Mesenchymal stem cell (in vitro differentiated cells and primary cell): ENCODE data around the gene GRIN2D.

ENCODE experiments used
- DNase-seq: peaks from one replicate; pipeline ENCODE4 v3.0.0-alpha.2; 2013
- H2AFZ ChIP-seq: one replicate; pipeline ENCODE4 v1.6.1; 2013; ENCODE audit warnings: low read depth, mild to moderate bottlenecking, control low read depth, inconsistent platforms, low read length, moderate library complexity
- H2AK5ac ChIP-seq: 2 replicates; pipeline ENCODE4 v1.6.1; 2013; ENCODE audit warnings: low read length, moderate library complexity, mild to moderate bottlenecking, inconsistent platforms; ENCODE audit not compliant: severe bottlenecking
- H2BK120ac ChIP-seq: one replicate; pipeline ENCODE4 v1.6.1; 2013; ENCODE audit warnings: low read depth, mild to moderate bottlenecking, inconsistent platforms, low read length, moderate library complexity
- H2BK12ac ChIP-seq, 2 experiments: one replicate each; pipeline ENCODE4 v1.6.1; 2013; ENCODE audit warnings: inconsistent platforms in 2 of 2, low read length in 2 of 2, mild to moderate bottlenecking in 2 of 2, moderate library complexity in 2 of 2, control low read depth in 1 of 2
- H2BK15ac ChIP-seq: one replicate; pipeline ENCODE4 v1.6.1; 2013; ENCODE audit warnings: mild to moderate bottlenecking, low read depth, inconsistent platforms; ENCODE audit not compliant: poor library complexity, severe bottlenecking
- H2BK5ac ChIP-seq: 2 replicates; pipeline ENCODE4 v1.6.1; 2013; ENCODE audit warnings: low read depth, mild to moderate bottlenecking, low read length, control low read depth, inconsistent platforms; ENCODE audit not compliant: poor library complexity, severe bottlenecking
- H3K14ac ChIP-seq, 2 experiments: one replicate each; pipeline ENCODE4 v1.6.1; 2013; ENCODE audit warnings: inconsistent platforms in 2 of 2, low read length in 2 of 2, control low read depth in 1 of 2, mild to moderate bottlenecking in 1 of 2, moderate library complexity in 1 of 2
- H3K18ac ChIP-seq, 2 experiments: one replicate each; pipeline ENCODE4 v1.6.1; 2013; ENCODE audit warnings: inconsistent platforms in 2 of 2, low read length in 2 of 2, control low read depth in 1 of 2, low read depth in 1 of 2, mild to moderate bottlenecking in 1 of 2
- H3K23ac ChIP-seq, 2 experiments: one replicate each; pipeline ENCODE4 v1.6.1; 2013; ENCODE audit warnings: inconsistent platforms in 2 of 2, low read length in 2 of 2, mild to moderate bottlenecking in 2 of 2, moderate library complexity in 2 of 2, control low read depth in 1 of 2
- H3K27ac ChIP-seq: 2 replicates; pipeline ENCODE4 v1.5.1; 2013; ENCODE audit warnings: mild to moderate bottlenecking, moderate library complexity, low read length, control low read depth, inconsistent platforms; ENCODE audit not compliant: poor library complexity, severe bottlenecking
- H3K27me3 ChIP-seq, 2 experiments: 2 replicates each; pipeline versions ENCODE4 v1.6.1 to v1.7.0; 2013; ENCODE audit warnings: low read length in 2 of 2, mild to moderate bottlenecking in 2 of 2, moderate library complexity in 2 of 2, control low read depth in 1 of 2, inconsistent platforms in 1 of 2; ENCODE audit not compliant: control insufficient read depth in 1 of 2, insufficient read depth in 1 of 2
- H3K36me3 ChIP-seq, 2 experiments: 2 replicates each; pipeline versions ENCODE4 v1.6.1 to v1.7.0; 2013; ENCODE audit warnings: low read length in 2 of 2, control low read depth in 1 of 2, inconsistent platforms in 1 of 2, low read depth in 1 of 2, mild to moderate bottlenecking in 1 of 2; ENCODE audit not compliant: insufficient read depth in 2 of 2, control insufficient read depth in 1 of 2
- H3K4ac ChIP-seq, 2 experiments: one replicate each; pipeline ENCODE4 v1.6.1; 2013; ENCODE audit warnings: inconsistent platforms in 2 of 2, low read length in 2 of 2, mild to moderate bottlenecking in 2 of 2, moderate library complexity in 2 of 2, control low read depth in 1 of 2, low read depth in 1 of 2
- H3K4me1 ChIP-seq: 2 replicates; pipeline ENCODE4 v1.6.1; 2013; ENCODE audit warnings: low read depth, low read length, control low read depth; ENCODE audit not compliant: control insufficient read depth, insufficient read depth
- H3K4me2 ChIP-seq: 2 replicates; pipeline ENCODE4 v1.6.1; 2013; ENCODE audit warnings: low read length, mild to moderate bottlenecking, inconsistent platforms; ENCODE audit not compliant: poor library complexity, severe bottlenecking
- H3K4me3 ChIP-seq, 2 experiments: 2 replicates each; pipeline versions ENCODE4 v1.5.1 to v1.7.0; 2013; ENCODE audit warnings: low read length in 2 of 2, mild to moderate bottlenecking in 2 of 2, control low read depth in 1 of 2, low read depth in 1 of 2; ENCODE audit not compliant: insufficient read depth in 1 of 2
- H3K79me1 ChIP-seq: replicated peaks from 2 replicates; pipeline ENCODE4 v1.6.1; 2013; ENCODE audit warnings: mild to moderate bottlenecking, control low read depth, low read length, inconsistent platforms; ENCODE audit not compliant: poor library complexity, severe bottlenecking
- H3K9ac ChIP-seq: 2 replicates; pipeline ENCODE4 v1.7.0; 2013; ENCODE audit warnings: mild to moderate bottlenecking, low read length, moderate library complexity
- H3K9me3 ChIP-seq: 2 replicates; pipeline ENCODE4 v1.7.0; 2013; ENCODE audit warnings: mild to moderate bottlenecking, low read length; ENCODE audit not compliant: control insufficient read depth
- H4K8ac ChIP-seq: one replicate; pipeline ENCODE4 v1.6.1; 2013; ENCODE audit warnings: inconsistent platforms, mild to moderate bottlenecking, low read length, moderate library complexity
- H4K91ac ChIP-seq: one replicate; pipeline ENCODE4 v1.6.1; 2013; ENCODE audit warnings: mild to moderate bottlenecking, low read length, inconsistent platforms
- WGBS: methylation state at CpG from one replicate; pipeline ENCODE4 v1.1.7; 2013; ENCODE audit warnings: mixed read lengths; 5-methylcytosine and 5-hydroxymethylcytosine counted together

The GRIN2D gene

GRCh38 chr19:48417421-48417820, 24.0 kb downstream of the GRIN2D start:
- Histone ChIP-seq H3K4ac (no peak overlapping the region), H4K91ac (no peak overlapping the region), H3K36me3 (peaks cover 0 to 5% of the 10 kb centered on the region in 2 experiments), H3K27ac (no peak overlapping the region), H3K18ac (no peak overlapping the region), H2BK5ac (no peak overlapping the region), H2AK5ac (no peak overlapping the region), H3K9me3 (no peaks in the 10 kb centered on the region), H3K27me3 (no peaks in the 10 kb centered on the region), H3K23ac (no peak overlapping the region), H3K4me1 (peaks cover 12% of the 10 kb centered on the region), H2BK120ac (no peak overlapping the region), H3K9ac (no peak overlapping the region), H2AFZ (no peak overlapping the region), H3K79me1 (no peaks in the 10 kb centered on the region), H3K4me2 (no peak overlapping the region), H2BK12ac (no peak overlapping the region), H3K14ac (peak overlapping the region in 1 of 2 experiments; percentile 31), H3K4me3 (no peak overlapping the region), H4K8ac (no peak overlapping the region), H2BK15ac (no peak overlapping the region)
- whole genome bisulfite sequencing, result 80% methylated on average over 7 of the region's 7 CpGs
- no peak for DNase-seq

- peak overlapping the region; percentile 70 for H4K91ac ChIP-seq
- peak overlapping the region in 1 of 2 experiments; percentile 31 for H3K18ac ChIP-seq
- WGBS, result 81% methylated on average over 6 of the region's 6 CpGs
Observed at GRCh38 chr19:48418317-48419064, 25.0 kb downstream of the GRIN2D start.

GRCh38 chr19:48419158-48419920, 25.9 kb downstream of the GRIN2D start:
- Histone ChIP-seq H2BK5ac (no peak overlapping the region), H2BK15ac (no peak overlapping the region), H3K36me3 (peaks cover 0 to 5% of the 10 kb centered on the region in 2 experiments), H3K14ac (no peak overlapping the region), H3K27ac (no peak overlapping the region), H3K79me1 (no peaks in the 10 kb centered on the region), H3K9ac (no peak overlapping the region), H3K4me3 (no peak overlapping the region), H3K27me3 (no peaks in the 10 kb centered on the region), H3K4ac (no peak overlapping the region), H3K4me2 (no peak overlapping the region), H4K91ac (peak overlapping the region; percentile 76), H4K8ac (no peak overlapping the region), H2AFZ (no peak overlapping the region), H3K23ac (no peak overlapping the region), H3K9me3 (no peaks in the 10 kb centered on the region), H2AK5ac (peak overlapping the region; percentile 24), H3K18ac (no peak overlapping the region), H3K4me1 (peaks cover 6% of the 10 kb centered on the region), H2BK12ac (no peak overlapping the region), H2BK120ac (no peak overlapping the region)
- 86% methylated on average over 27 of the region's 31 CpGs for WGBS
- DNase-seq, result peak; percentile 45

More at GRCh38 chr19:48418317-48419064, 25.0 kb downstream of the GRIN2D start:
- Histone ChIP-seq H3K4me2 (no peak overlapping the region), H3K9me3 (no peaks in the 10 kb centered on the region), H3K9ac (no peak overlapping the region), H3K79me1 (no peaks in the 10 kb centered on the region), H3K4ac (no peak overlapping the region), H2BK12ac (no peak overlapping the region), H2BK5ac (no peak overlapping the region), H3K27me3 (no peaks in the 10 kb centered on the region), H3K23ac (peak overlapping the region in 1 of 2 experiments; percentile 1), H3K4me1 (peaks cover 12% of the 10 kb centered on the region), H4K8ac (no peak overlapping the region), H3K4me3 (no peak overlapping the region), H2BK15ac (no peak overlapping the region), H3K14ac (no peak overlapping the region), H2AFZ (peak overlapping the region; percentile 60), H2AK5ac (no peak overlapping the region), H3K36me3 (peaks cover 0 to 5% of the 10 kb centered on the region in 2 experiments), H3K27ac (no peak overlapping the region), H2BK120ac (no peak overlapping the region)
- DNase-seq, result peak; percentile 59

- Histone ChIP-seq H3K9ac (peak overlapping the region; percentile 52), H2BK15ac (no peak overlapping the region), H4K8ac (no peak overlapping the region), H2BK120ac (no peak overlapping the region), H3K14ac (no peak overlapping the region), H4K91ac (peak overlapping the region; percentile 48), H3K9me3 (no peaks in the 10 kb centered on the region), H3K4ac (no peak overlapping the region), H3K23ac (no peak overlapping the region), H3K18ac (no peak overlapping the region), H3K4me1 (peaks cover 7% of the 10 kb centered on the region), H2BK5ac (no peak overlapping the region), H2AFZ (no peak overlapping the region), H3K4me3 (peak overlapping the region in 1 of 2 experiments; percentile 52), H3K27me3 (no peaks in the 10 kb centered on the region), H3K36me3 (no peaks in the 10 kb centered on the region), H2AK5ac (no peak overlapping the region), H2BK12ac (no peak overlapping the region), H3K27ac (no peak overlapping the region), H3K79me1 (no peaks in the 10 kb centered on the region), H3K4me2 (no peak overlapping the region)
- 91% methylated on average over 15 of the region's 16 CpGs for WGBS
- no peak for DNase-seq
Observed at GRCh38 chr19:48421548-48421947, 28.1 kb downstream of the GRIN2D start.
